GM18873 (cell line): Measurements from ENCODE around the gene OPRD1.
"Not testable (repeated sequence)": the region's sequence is repeated elsewhere in the genome, so short reads cannot be mapped to it uniquely, and the experiment has no call there.

ENCODE experiments used
- ATAC-seq: cut with Tn5 transposase; IDR thresholded peaks from one replicate; pipeline ENCODE4 v1.9.1; 2021; ENCODE audit warnings: mild to moderate bottlenecking, moderate library complexity, moderate number of reproducible peaks; ENCODE audit not compliant: unreplicated experiment, low FRiP score

Gene OPRD1

GRCh38 chr1:28875134-28875533 is 63.2 kb downstream of the OPRD1 start:
- ATAC-seq: not testable (repeated sequence)

- ATAC-seq: no peak
These were observed 65.3 kb downstream of the OPRD1 start for GRCh38 chr1:28877132-28877781.

GRCh38 chr1:28878796-28879195 is 66.8 kb downstream of the OPRD1 start:
- ATAC-seq: no peak

- no peak for ATAC-seq
These were observed 70.1 kb downstream of the OPRD1 start for GRCh38 chr1:28882009-28882628.

GRCh38 chr1:28883242-28883616 is 71.3 kb downstream of the OPRD1 start:
- no peak for ATAC-seq

GRCh38 chr1:28885472-28885877 is 73.5 kb downstream of the OPRD1 start:
- no peak for ATAC-seq

- ATAC-seq: no peak
These were observed 74.2 kb downstream of the OPRD1 start for GRCh38 chr1:28885977-28886730.

GRCh38 chr1:28886731-28887418 is 74.9 kb downstream of the OPRD1 start:
- no peak for ATAC-seq

- no peak for ATAC-seq
These were observed 75.5 kb downstream of the OPRD1 start for GRCh38 chr1:28887419-28887834.

- no peak for ATAC-seq
These were observed 76.1 kb downstream of the OPRD1 start for GRCh38 chr1:28887835-28888682.

GRCh38 chr1:28888915-28889314 is 76.9 kb downstream of the OPRD1 start:
- ATAC-seq: no peak

GRCh38 chr1:28889357-28889756 is 77.4 kb downstream of the OPRD1 start:
- ATAC-seq: no peak

GRCh38 chr1:28890435-28890834 is 78.5 kb downstream of the OPRD1 start:
- no peak for ATAC-seq

GRCh38 chr1:28890836-28891235 is 78.9 kb downstream of the OPRD1 start:
- ATAC-seq: no peak

- ATAC-seq: no peak
These were observed 79.3 kb downstream of the OPRD1 start for GRCh38 chr1:28891256-28891655.

GRCh38 chr1:28893403-28894102 is 81.6 kb downstream of the OPRD1 start:
- ATAC-seq: no peak

- ATAC-seq: no peak
These were observed 82.8 kb downstream of the OPRD1 start for GRCh38 chr1:28894785-28895184.

GRCh38 chr1:28895896-28896608 is 84.1 kb downstream of the OPRD1 start:
- ATAC-seq: no peak

GRCh38 chr1:28896609-28896986 is 84.6 kb downstream of the OPRD1 start:
- ATAC-seq: no peak
